Erythroblast (primary cell): Measurements from ENCODE around the gene TRIP13.

Source experiments
- GATA1 ChIP-seq: IDR thresholded peaks from 2 replicates; pipeline ENCODE4 v1.6.1; 2011; ENCODE audit warnings: low read depth, mild to moderate bottlenecking, control low read depth, low read length, moderate library complexity
- POLR2A ChIP-seq: IDR thresholded peaks from 2 replicates; pipeline ENCODE4 v1.6.1; 2011; ENCODE audit warnings: mild to moderate bottlenecking, low read length

DNA sequence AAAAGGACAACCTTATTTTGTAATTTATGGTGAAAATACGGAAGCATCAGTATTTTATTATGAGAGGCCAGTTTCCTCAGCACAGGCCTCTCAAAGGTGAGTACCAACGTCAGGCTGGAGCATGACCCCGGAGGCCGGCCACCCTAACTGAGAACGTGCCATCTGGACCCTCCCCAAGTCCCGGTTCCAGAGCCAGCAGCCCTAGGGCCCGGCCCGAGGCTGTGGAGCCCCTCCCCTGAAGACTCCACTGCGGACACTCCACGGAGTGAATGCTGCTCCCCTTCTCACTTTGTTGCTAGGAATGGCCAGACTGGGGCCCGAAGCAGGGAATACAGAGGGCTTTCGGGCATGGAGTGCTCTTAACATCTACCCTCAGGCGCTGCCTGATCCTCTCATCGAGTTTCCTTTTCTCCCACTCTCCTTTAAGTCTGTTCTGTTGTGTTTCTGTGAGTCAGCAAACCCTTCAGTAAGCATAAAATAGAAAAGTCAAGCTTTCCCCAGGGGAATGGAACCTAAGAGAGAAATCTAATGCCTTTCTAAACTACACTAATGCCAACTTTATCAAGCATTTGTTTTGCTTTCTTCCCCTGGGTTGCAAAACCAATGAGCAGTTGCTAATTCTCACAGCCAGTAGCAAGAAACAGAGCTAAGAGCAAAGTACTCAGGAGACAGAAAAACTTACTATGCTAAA lies 4.6 kb upstream of the TRIP13 start:
- no peak for TF ChIP-seq POLR2A
- no peak for TF ChIP-seq GATA1
